IMR-90 (cell line): Measurements from ENCODE around the gene ELMO1. TPM values are rescaled to one million over a fixed set of nuclear protein-coding genes. Genes with fewer than 3 reads are reported as not detected.

Source experiments
- ATAC-seq: fragments of 200-7000 bp; cut with Tn5 transposase; 2 replicates; pipeline ENCODE4 v1.9.1; 2020; ENCODE audit warnings: low read depth, mild to moderate bottlenecking, moderate library complexity
- BruUV-seq: library from RNA; stranded (reverse); fragments of 400-500 nt; replicated peaks from 2 replicates; lab custom pipeline; 2021; lab: Mats Ljungman, UMichigan
- CTCF ChIA-PET: fragments of 300-600 bp; formaldehyde crosslinking; extraction: SDS; loops from one replicate; lab custom pipeline; 2021; ENCODE audit warnings: antibody characterized with exemption; lab: Yijun Ruan, JAX
- POLR2A ChIA-PET: fragments of 300-600 bp; sonication (Branson Sonifier 250); formaldehyde crosslinking; loops from one replicate; lab custom pipeline; 2022; ENCODE audit warnings: antibody characterized with exemption; ENCODE audit not compliant: unreplicated experiment; lab: Charles Lee
- DNase-seq: peaks from one replicate; pipeline ENCODE4 v3.0.0; 2013
- H2AFZ ChIP-seq: replicated peaks from 2 replicates; pipeline ENCODE3; 2013; ENCODE audit warnings: low read length, mild to moderate bottlenecking; ENCODE audit not compliant: poor library complexity
- H2AK5ac ChIP-seq: 2 replicates; pipeline ENCODE4 v1.6.1; 2013; ENCODE audit warnings: low read depth, low read length, inconsistent platforms
- H2AK9ac ChIP-seq: replicated peaks from 2 replicates; pipeline ENCODE3; 2013; ENCODE audit warnings: mild to moderate bottlenecking, low read depth, low read length, moderate library complexity; ENCODE audit not compliant: poor library complexity
- H2BK120ac ChIP-seq: 2 replicates; pipeline ENCODE4 v1.6.1; 2013; ENCODE audit warnings: low read depth, low read length, inconsistent platforms
- H2BK15ac ChIP-seq: 3 replicates; pipeline ENCODE4 v1.6.1; 2013; ENCODE audit warnings: low read depth, low read length, inconsistent platforms
- H2BK20ac ChIP-seq: 2 replicates; pipeline ENCODE4 v1.6.1; 2013; ENCODE audit warnings: low read depth, mild to moderate bottlenecking, inconsistent platforms, low read length, moderate library complexity
- H2BK5ac ChIP-seq: 2 replicates; pipeline ENCODE4 v1.6.1; 2013; ENCODE audit warnings: mild to moderate bottlenecking, low read depth, low read length, inconsistent platforms; ENCODE audit not compliant: poor library complexity, severe bottlenecking
- H3K14ac ChIP-seq: replicated peaks from 2 replicates; pipeline ENCODE4 v1.6.1; 2013; ENCODE audit warnings: low read depth, low read length, inconsistent platforms
- H3K18ac ChIP-seq: 2 replicates; pipeline ENCODE4 v1.6.1; 2013; ENCODE audit warnings: low read depth, low read length, control low read depth
- H3K23ac ChIP-seq: 2 replicates; pipeline ENCODE4 v1.6.1; 2013; ENCODE audit warnings: low read depth, low read length, inconsistent platforms
- H3K27ac ChIP-seq: 2 replicates; pipeline ENCODE4 v1.5.1; 2013; ENCODE audit warnings: mild to moderate bottlenecking, control low read depth, low read length; ENCODE audit not compliant: insufficient read depth
- H3K27me3 ChIP-seq: 2 replicates; pipeline ENCODE4 v1.6.1; 2013; ENCODE audit warnings: low read length; ENCODE audit not compliant: control insufficient read depth, insufficient read depth
- H3K36me3 ChIP-seq: 2 replicates; pipeline ENCODE4 v1.6.1; 2013; ENCODE audit warnings: low read length, mixed read lengths; ENCODE audit not compliant: control insufficient read depth, insufficient read depth
- H3K4ac ChIP-seq: 2 replicates; pipeline ENCODE4 v1.6.1; 2013; ENCODE audit warnings: low read depth, low read length, inconsistent platforms
- H3K4me1 ChIP-seq: 2 replicates; pipeline ENCODE4 v1.6.1; 2013; ENCODE audit warnings: low read length, mixed read lengths; ENCODE audit not compliant: control insufficient read depth, insufficient read depth
- H3K4me2 ChIP-seq: 2 replicates; pipeline ENCODE4 v1.6.1; 2013; ENCODE audit warnings: low read depth, mild to moderate bottlenecking, control low read depth, low read length, moderate library complexity
- H3K4me3 ChIP-seq: 2 replicates; pipeline ENCODE4 v1.5.1; 2013; ENCODE audit warnings: low read depth, mild to moderate bottlenecking, control low read depth, low read length, moderate library complexity; ENCODE audit not compliant: insufficient read depth
- H3K56ac ChIP-seq: 2 replicates; pipeline ENCODE4 v1.6.1; 2013; ENCODE audit warnings: low read length, inconsistent platforms; ENCODE audit not compliant: insufficient read depth; ENCODE audit errors: extremely low read depth
- H3K79me1 ChIP-seq, 2 experiments: 2 replicates each; pipeline ENCODE4 v1.6.1; 2013; ENCODE audit warnings: low read length in 2 of 2, inconsistent platforms in 1 of 2, low read depth in 1 of 2
- H3K9ac ChIP-seq: 2 replicates; pipeline ENCODE4 v1.6.1; 2013; ENCODE audit warnings: low read depth, low read length, control low read depth
- H3K9me1 ChIP-seq: 2 replicates; pipeline ENCODE4 v1.6.1; 2013; ENCODE audit warnings: low read length, inconsistent platforms; ENCODE audit not compliant: insufficient read depth
- H3K9me3 ChIP-seq: 2 replicates; pipeline ENCODE4 v1.6.1; 2013; ENCODE audit warnings: low read length; ENCODE audit not compliant: control insufficient read depth, insufficient read depth
- H4K20me1 ChIP-seq: 2 replicates; pipeline ENCODE4 v1.6.1; 2013; ENCODE audit warnings: low read length, inconsistent platforms; ENCODE audit not compliant: insufficient read depth
- H4K5ac ChIP-seq: 2 replicates; pipeline ENCODE4 v1.6.1; 2013; ENCODE audit warnings: mild to moderate bottlenecking, low read depth, low read length, control low read depth
- H4K8ac ChIP-seq, 2 experiments: 2 replicates each; pipeline ENCODE4 v1.6.1; 2013; ENCODE audit warnings: low read depth in 2 of 2, low read length in 2 of 2, control low read depth in 1 of 2, inconsistent platforms in 1 of 2
- H4K91ac ChIP-seq: 2 replicates; pipeline ENCODE4 v1.6.1; 2013; ENCODE audit warnings: low read depth, low read length, inconsistent platforms; ENCODE audit not compliant: insufficient read depth
- BHLHE40 ChIP-seq: fragments of 150-350 bp; IDR thresholded peaks from 2 replicates; pipeline ENCODE4 v1.6.1; 2016; ENCODE audit warnings: mild to moderate bottlenecking, low read depth, low read length
- MAFK ChIP-seq: IDR thresholded peaks from 2 replicates; pipeline ENCODE4 v1.6.1; 2012; ENCODE audit warnings: low read depth, low read length, improper control_type of control experiment
- MAZ ChIP-seq: IDR thresholded peaks from 2 replicates; pipeline ENCODE4 v1.6.1; 2012; ENCODE audit warnings: low read depth, mild to moderate bottlenecking, low read length, improper control_type of control experiment, moderate library complexity, borderline replicate concordance
- MXI1 ChIP-seq: IDR thresholded peaks from 2 replicates; pipeline ENCODE4 v1.6.1; 2012; ENCODE audit warnings: low read depth, mild to moderate bottlenecking, low read length, moderate library complexity, borderline replicate concordance
- NFE2L2 ChIP-seq: fragments of 150-350 bp; IDR thresholded peaks from 2 replicates; pipeline ENCODE4 v1.6.1; 2016; ENCODE audit warnings: low read depth, mild to moderate bottlenecking, low read length
- POLR2A ChIP-seq: IDR thresholded peaks from 2 replicates; pipeline ENCODE4 v1.6.1; 2012; ENCODE audit warnings: mild to moderate bottlenecking, low read depth, low read length
- RAD21 ChIP-seq: IDR thresholded peaks from 2 replicates; pipeline ENCODE4 v1.6.1; 2012; ENCODE audit warnings: low read length, improper control_type of control experiment
- RCOR1 ChIP-seq: IDR thresholded peaks from 2 replicates; pipeline ENCODE4 v1.6.1; 2012; ENCODE audit warnings: mild to moderate bottlenecking, low read length, improper control_type of control experiment; ENCODE audit not compliant: insufficient replicate concordance
- RFX5 ChIP-seq: IDR thresholded peaks from 2 replicates; pipeline ENCODE4 v1.8.0; 2012; ENCODE audit warnings: low read depth, mild to moderate bottlenecking, low read length, moderate library complexity
- SMC3 ChIP-seq: fragments of 150-350 bp; IDR thresholded peaks from 2 replicates; pipeline ENCODE4 v1.6.1; 2016; ENCODE audit warnings: low read depth, mild to moderate bottlenecking, antibody characterized with exemption, low read length, moderate library complexity
- WGBS, 2 experiments: methylation state at CpG; one replicate each; pipeline versions ENCODE4 v1.1.5 to v1.1.7; 2013; ENCODE audit warnings: missing lambda C conversion rate in 2 of 2; ENCODE audit not compliant: insufficient read length in 1 of 2; ENCODE audit errors: extremely low coverage in 2 of 2; 5-methylcytosine and 5-hydroxymethylcytosine counted together
- dilution Hi-C: fragments of 300-500 bp; cut with HindIII; formaldehyde crosslinking; loops from one replicate; pipeline ENCODE4 v1.14.3; 2018; ENCODE audit warnings: low sequenced_read_pairs; ENCODE audit not compliant: unreplicated experiment
- in situ Hi-C: fragments of 300-500 bp; cut with MboI; formaldehyde crosslinking; loops from 3 replicates; pipeline ENCODE4 v1.14.3; 2019; ENCODE audit warnings: low sequenced_read_pairs, inconsistent platforms, mixed read lengths
- intact Hi-C: fragments of 100-400 bp; cut with micrococcal nuclease; formaldehyde crosslinking; loops from 2 replicates; pipeline ENCODE4 v1.10.0; 2022
- polyA plus RNA-seq, 3 experiments: library from polyadenylated mRNA; depleted of rRNA; stranded (reverse); fragments of >200 nt; gene quantifications; 2 replicates each; pipeline ENCODE4 v1.2.3, GENCODE V29; 2012; ENCODE audit warnings: low replicate concordance in 1 of 3
- total RNA-seq: library from RNA; depleted of rRNA; stranded (reverse); fragments of >200 nt; gene quantifications from 2 replicates; pipeline ENCODE4 v1.2.3, GENCODE V29; 2012
- TF ChIP-seq, protein P1 (sequence below): conservative IDR thresholded peaks from 2 replicates; pipeline ENCODE4 v1.5.1; 2012; ENCODE audit warnings: mild to moderate bottlenecking, low read depth, low read length, improper control_type of control experiment
- TF ChIP-seq, protein P2 (sequence below): fragments of 150-350 bp; IDR thresholded peaks from 2 replicates; pipeline ENCODE4 v1.6.1; 2016; ENCODE audit warnings: low read depth, mild to moderate bottlenecking, low read length, moderate library complexity, borderline replicate concordance

The ELMO1 gene
- total and polyA plus RNA-seq, 2 of the 4 experiments (the other 2 are of a cell fraction), result 0.03 TPM; not detected in 1

DNA sequence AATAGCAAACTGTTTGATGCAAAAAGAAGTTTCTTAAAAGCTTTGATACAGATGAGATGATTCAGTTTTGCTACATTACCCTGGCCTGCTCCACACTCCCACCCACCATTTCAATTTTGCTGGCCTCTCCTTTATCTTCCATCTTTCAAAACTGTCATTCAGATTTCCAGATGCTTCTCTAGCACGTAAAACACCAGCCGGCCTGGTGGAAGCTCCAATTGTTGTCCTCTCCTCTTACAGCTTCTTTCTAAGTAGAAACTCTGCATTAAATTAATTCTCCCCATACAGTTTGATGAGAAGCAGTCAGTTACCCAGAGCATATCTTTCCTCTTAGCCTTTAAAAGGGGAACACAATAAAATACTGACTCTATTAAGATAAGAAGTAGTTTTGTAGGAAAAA, 34.3 kb upstream of the ELMO1 start:
- no peak overlapping the region for H3K9ac ChIP-seq
- WGBS, 2 experiments, result no CpG with 5 or more reads among the region's 2 CpGs
- POLR2A ChIA-PET, result no interaction called here
- TF ChIP-seq RAD21 (no peak), NFE2L2 (no peak), RCOR1 (no peak), MAFK (no peak), SMC3 (no peak), BHLHE40 (no peak), POLR2A (no peak), RFX5 (no peak), MXI1 (no peak), MAZ (no peak)
- TF ChIP-seq, protein P1, sequence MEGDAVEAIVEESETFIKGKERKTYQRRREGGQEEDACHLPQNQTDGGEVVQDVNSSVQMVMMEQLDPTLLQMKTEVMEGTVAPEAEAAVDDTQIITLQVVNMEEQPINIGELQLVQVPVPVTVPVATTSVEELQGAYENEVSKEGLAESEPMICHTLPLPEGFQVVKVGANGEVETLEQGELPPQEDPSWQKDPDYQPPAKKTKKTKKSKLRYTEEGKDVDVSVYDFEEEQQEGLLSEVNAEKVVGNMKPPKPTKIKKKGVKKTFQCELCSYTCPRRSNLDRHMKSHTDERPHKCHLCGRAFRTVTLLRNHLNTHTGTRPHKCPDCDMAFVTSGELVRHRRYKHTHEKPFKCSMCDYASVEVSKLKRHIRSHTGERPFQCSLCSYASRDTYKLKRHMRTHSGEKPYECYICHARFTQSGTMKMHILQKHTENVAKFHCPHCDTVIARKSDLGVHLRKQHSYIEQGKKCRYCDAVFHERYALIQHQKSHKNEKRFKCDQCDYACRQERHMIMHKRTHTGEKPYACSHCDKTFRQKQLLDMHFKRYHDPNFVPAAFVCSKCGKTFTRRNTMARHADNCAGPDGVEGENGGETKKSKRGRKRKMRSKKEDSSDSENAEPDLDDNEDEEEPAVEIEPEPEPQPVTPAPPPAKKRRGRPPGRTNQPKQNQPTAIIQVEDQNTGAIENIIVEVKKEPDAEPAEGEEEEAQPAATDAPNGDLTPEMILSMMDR, result no peak
- TF ChIP-seq, protein P2, sequence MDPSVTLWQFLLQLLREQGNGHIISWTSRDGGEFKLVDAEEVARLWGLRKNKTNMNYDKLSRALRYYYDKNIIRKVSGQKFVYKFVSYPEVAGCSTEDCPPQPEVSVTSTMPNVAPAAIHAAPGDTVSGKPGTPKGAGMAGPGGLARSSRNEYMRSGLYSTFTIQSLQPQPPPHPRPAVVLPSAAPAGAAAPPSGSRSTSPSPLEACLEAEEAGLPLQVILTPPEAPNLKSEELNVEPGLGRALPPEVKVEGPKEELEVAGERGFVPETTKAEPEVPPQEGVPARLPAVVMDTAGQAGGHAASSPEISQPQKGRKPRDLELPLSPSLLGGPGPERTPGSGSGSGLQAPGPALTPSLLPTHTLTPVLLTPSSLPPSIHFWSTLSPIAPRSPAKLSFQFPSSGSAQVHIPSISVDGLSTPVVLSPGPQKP, result no peak
- H2AK9ac ChIP-seq, result no peak overlapping the region
- H3K9me3 ChIP-seq, result peaks cover 11% of the 10 kb centered on the region
- ATAC-seq (no peak), DNase-seq (no peak)
- BruUV-seq, result no TSS peak
- H3K14ac ChIP-seq, result no peak overlapping the region
- H3K18ac ChIP-seq, result no peak overlapping the region
- H3K4me3 ChIP-seq, result no peak overlapping the region
- H3K23ac ChIP-seq, result no peak overlapping the region
- in situ Hi-C loops, result no loop called here
- H2AFZ ChIP-seq, result no peak overlapping the region
- H3K4me2 ChIP-seq, result no peak overlapping the region
- no peak overlapping the region for H4K91ac ChIP-seq
- CTCF ChIA-PET, result no interaction called here
- no peak overlapping the region for H3K27ac ChIP-seq
- H4K5ac ChIP-seq, result no peak overlapping the region
- H2BK15ac ChIP-seq, result no peak overlapping the region
- H2BK5ac ChIP-seq, result no peak overlapping the region
- no peaks in the 10 kb centered on the region for H3K79me1 ChIP-seq
- H3K4ac ChIP-seq, result no peak overlapping the region
- no peak overlapping the region for H2BK20ac ChIP-seq
- H2BK120ac ChIP-seq, result no peak overlapping the region
- no peaks in the 10 kb centered on the region for H3K9me1 ChIP-seq
- no peaks in the 10 kb centered on the region for H4K20me1 ChIP-seq
- no peaks in the 10 kb centered on the region for H3K36me3 ChIP-seq
- H2AK5ac ChIP-seq, result no peak overlapping the region
- no peak overlapping the region for H4K8ac ChIP-seq
- H3K56ac ChIP-seq, result no peak overlapping the region
- H3K27me3 ChIP-seq, result no peaks in the 10 kb centered on the region
- no peaks in the 10 kb centered on the region for H3K4me1 ChIP-seq
- dilution Hi-C loops, result no loop called here
- intact Hi-C loops, result no loop called here
